ENCODE measurements around the gene TFCP2. TPM values are rescaled to one million over a fixed set of nuclear protein-coding genes. Genes with fewer than 3 reads are reported as not detected.

TFCP2 gene
- total RNA-seq, 1 donor from 2014 or later, result 15.5 TPM

DNA sequence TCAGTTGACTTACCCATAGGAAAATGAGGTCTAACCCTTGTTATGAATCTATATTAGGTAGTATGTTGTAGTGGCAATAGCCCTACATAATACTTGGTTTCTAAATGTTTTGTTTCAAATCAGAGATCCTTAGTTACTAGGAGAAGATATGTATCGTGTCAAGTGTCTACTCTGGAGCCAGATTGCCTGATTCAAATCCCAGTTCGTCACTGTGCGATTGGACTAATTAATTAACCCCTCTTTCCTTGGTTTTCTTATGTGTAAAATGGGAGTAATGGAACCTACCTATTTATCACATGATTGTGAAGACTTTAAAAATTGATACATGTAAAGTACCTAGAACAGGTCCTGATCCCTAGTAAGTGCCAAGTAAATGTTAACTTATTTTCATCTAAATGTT is 123.4 kb downstream of the TFCP2 start:
- intact Hi-C loops (cut with DNase I), result no loop called here
- H3K4me3 ChIP-seq, result peak overlapping the region in 1 of 2 donors; percentile 49

DNA sequence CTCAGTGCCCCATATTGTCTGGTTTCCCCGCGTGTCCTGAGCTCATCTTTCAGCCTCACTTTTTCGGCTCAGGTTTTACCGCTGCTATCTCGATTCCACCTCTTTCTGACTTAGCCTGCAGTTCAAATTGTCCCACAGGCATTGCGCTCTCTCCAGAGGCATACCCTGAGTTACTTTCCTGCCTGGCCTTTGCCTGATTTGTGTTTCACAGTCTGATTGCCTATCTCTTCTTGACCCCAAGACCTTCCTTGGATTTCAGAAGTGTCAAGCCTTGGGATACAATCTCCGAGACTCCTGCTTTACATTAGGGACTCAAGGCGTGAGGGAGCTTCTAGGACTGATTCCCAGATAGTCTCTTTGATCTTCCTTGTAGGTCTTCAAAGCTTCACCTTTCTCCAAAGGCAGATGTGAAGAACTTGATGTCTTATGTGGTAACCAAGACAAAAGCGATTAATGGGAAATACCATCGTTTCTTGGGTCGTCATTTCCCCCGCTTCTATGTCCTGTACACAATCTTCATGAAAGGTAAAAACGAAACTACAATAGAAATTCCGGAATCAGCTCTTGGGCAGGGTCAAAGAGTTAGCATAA is 124.2 kb downstream of the TFCP2 start:
- intact Hi-C loops (cut with DNase I), result no loop called here
- H3K27ac ChIP-seq, result peak overlapping the region; percentile 89

More for the DNA sequence above, 123.4 kb downstream of the TFCP2 start:
- H3K9me3 ChIP-seq, result no peaks in the 10 kb centered on the region
- H3K27me3 ChIP-seq, result no peaks in the 10 kb centered on the region
- peaks cover 21% of the 10 kb centered on the region for H3K4me1 ChIP-seq
- peaks cover 0 to 25% of the 10 kb centered on the region in 2 donors for H3K36me3 ChIP-seq
- no peak for DNase-seq (ENCODE audit: extremely low spot score in 2 of 2)
- no peak overlapping the region for H3K27ac ChIP-seq
- TF ChIP-seq CTCF (IDR thresholded peaks at IDR 0.05) (no peak), POLR2A (IDR thresholded peaks at IDR 0.05) (no peak), POLR2AphosphoS5 (IDR thresholded peaks at IDR 0.05; ENCODE audit: insufficient read depth in 1 of 2, low read depth in 1 of 2) (no peak)

DNA sequence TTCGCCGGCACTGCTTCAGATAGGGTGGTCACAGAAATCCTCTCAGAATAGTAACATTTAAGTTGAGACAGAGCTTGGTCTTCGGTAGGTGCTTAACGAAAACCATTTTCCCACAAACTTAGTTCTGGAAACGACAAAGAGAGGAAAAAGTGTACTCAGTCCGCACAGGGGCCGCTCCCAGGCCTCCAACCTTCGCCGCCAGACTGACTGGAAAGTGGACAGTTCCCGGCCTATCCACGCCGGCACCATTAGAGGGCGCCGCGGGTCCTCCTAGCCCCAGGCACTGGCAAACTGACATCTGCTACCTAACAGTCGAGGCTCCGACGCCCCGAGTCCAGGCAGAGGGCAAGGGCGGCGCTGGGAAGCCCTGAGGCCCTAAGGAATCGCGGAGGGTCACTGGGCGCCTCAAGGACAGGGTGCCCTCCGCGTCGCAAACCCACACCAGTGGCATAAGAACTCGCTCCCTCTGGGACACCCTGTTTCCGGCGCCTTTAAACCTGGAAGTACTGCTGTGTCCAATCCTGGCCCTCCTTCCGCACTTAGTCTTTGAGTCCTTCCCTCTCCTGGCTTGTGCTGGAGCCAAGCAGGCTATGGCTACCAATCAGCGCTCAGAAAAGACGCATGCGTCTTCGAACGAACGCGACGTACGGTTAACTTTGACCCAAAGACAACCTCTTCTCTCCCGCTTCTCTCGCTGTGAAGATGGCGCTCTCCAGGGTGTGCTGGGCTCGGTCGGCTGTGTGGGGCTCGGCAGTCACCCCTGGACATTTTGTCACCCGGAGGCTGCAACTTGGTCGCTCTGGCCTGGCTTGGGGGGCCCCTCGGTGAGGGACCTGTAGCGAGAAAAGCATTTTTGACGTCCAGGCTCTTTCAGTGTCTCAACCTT is 125.0 kb downstream of the TFCP2 start, which contains the start of gene LETMD1:
TSS of gene LETMD1 (plus strand) at position 673 of the 886 bp plus-strand sequence. CDS start at position 703, 30 bp downstream.
- Histone ChIP-seq H3K9me3 (no peaks in the 10 kb centered on the region), H3K27ac (peak within 1 kb of the TSS; percentile 89), H3K4me3 (peak within 1 kb of the TSS; percentile 49 to 81), H3K4me1 (peaks cover 21% of the 10 kb centered on the region), H3K27me3 (no peaks in the 10 kb centered on the region), H3K36me3 (peaks cover 0 to 10% of the 10 kb centered on the region in 2 donors)
- TF ChIP-seq POLR2AphosphoS5 (IDR thresholded peaks at IDR 0.05; ENCODE audit: insufficient read depth in 1 of 2, low read depth in 1 of 2) (peak; percentile 96 to 97), POLR2A (IDR thresholded peaks at IDR 0.05) (peak in 1 of 2 donors; percentile 40), CTCF (IDR thresholded peaks at IDR 0.05) (peak; percentile 77 to 93 (median 93))
- DNase-seq (ENCODE audit: extremely low spot score in 2 of 2), result peak; percentile 98
- intact Hi-C loops (cut with DNase I), result no loop called here

More for the DNA sequence above, 124.2 kb downstream of the TFCP2 start:
- Histone ChIP-seq H3K36me3 (peaks cover 0 to 17% of the 10 kb centered on the region in 2 donors), H3K9me3 (no peaks in the 10 kb centered on the region), H3K4me1 (peaks cover 21% of the 10 kb centered on the region), H3K27me3 (no peaks in the 10 kb centered on the region), H3K4me3 (peak overlapping the region; percentile 49 to 81)
- DNase-seq (ENCODE audit: extremely low spot score in 2 of 2), result no peak
- no peak for TF ChIP-seq POLR2A (IDR thresholded peaks at IDR 0.05)
- no peak for TF ChIP-seq POLR2AphosphoS5 (IDR thresholded peaks at IDR 0.05; ENCODE audit: insufficient read depth in 1 of 2, low read depth in 1 of 2)
- no peak for TF ChIP-seq CTCF (IDR thresholded peaks at IDR 0.05)

Small RNA genes lying within 50 kb of the gene (small RNA-seq; reads per million reads assigned to genes)
- not detected for gene RF00019
- not detected for gene RNU6-199P

Other genes with a start within 250 kb of the TFCP2 start
- gene HIGD1C, start 220.6 kb downstream of the TFCP2 start, total RNA-seq, result not detected
- gene SLC11A2, start 146.8 kb downstream of the TFCP2 start, total RNA-seq, result 40.8 TPM
- gene LETMD1, start 124.8 kb downstream of the TFCP2 start, total RNA-seq, result 64.3 TPM
- 19.9 TPM for gene CSRNP2, start 89.5 kb downstream of the TFCP2 start, total RNA-seq
- gene POU6F1, start 44.9 kb upstream of the TFCP2 start, total RNA-seq, result 16.5 TPM
- gene DAZAP2, start 65.7 kb upstream of the TFCP2 start, total RNA-seq, result 230 TPM
- gene SMAGP, start 97.3 kb upstream of the TFCP2 start, total RNA-seq, result 30.0 TPM
- 6.4 TPM for gene BIN2, start 151.0 kb upstream of the TFCP2 start, total RNA-seq
- gene CELA1, start 173.5 kb upstream of the TFCP2 start, total RNA-seq, result not detected
- gene GALNT6, start 218.3 kb upstream of the TFCP2 start, total RNA-seq, result 12.5 TPM